Hair follicle dermal papilla cell (primary cell): ENCODE measurements around the gene FAM193A. TPM values are rescaled to one million over a fixed set of nuclear protein-coding genes. Genes with fewer than 3 reads are reported as not detected.

ENCODE experiments used
- small RNA-seq: library from RNA; depleted of rRNA; stranded (forward); fragments of <200 nt; gene quantifications from one replicate; pipeline ENCODE3, GENCODE V24; 2012
- total RNA-seq: library from RNA; depleted of rRNA; stranded (reverse); fragments of >200 nt; gene quantifications from 2 replicates; pipeline ENCODE4 v1.2.3, GENCODE V29; 2012

The FAM193A gene
- total RNA-seq: 21.5 and 26.8 TPM in 2 replicates

GRCh38 chr4:2536193-2537010, at the start of gene FAM193A:
Gene FAM193A (plus strand): TSS chr4:2536647. CDS start chr4:2536916, 269 bp downstream.

GRCh38 chr4:2755821-2756690, 219.6 kb downstream of the FAM193A start, which contains the start of gene TNIP2:
Gene TNIP2 (minus strand): TSS chr4:2756336. CDS start chr4:2756289, 47 bp downstream.

Small RNA genes within 50 kb of the gene (small RNA-seq; reads per million reads assigned to genes)
- gene CR545473.1 (not detected), gene RF00019 (not detected)

Other genes with a start within 250 kb of the FAM193A start
- gene ZFYVE28, start 118.0 kb upstream of the FAM193A start, total RNA-seq: 8.3 and 17.0 TPM in 2 replicates
- gene CFAP99, start 117.7 kb upstream of the FAM193A start, total RNA-seq: not detected in 2 replicates
- gene RNF4, start 67.5 kb upstream of the FAM193A start, total RNA-seq: 80.8 and 90.1 TPM in 2 replicates
- 43.8 and 44.5 TPM in 2 replicates for gene TNIP2, start 219.7 kb downstream of the FAM193A start, total RNA-seq